Neutrophil (primary cell): ENCODE measurements around the gene PDE8B.

Experiments
- H3K27ac ChIP-seq: fragments of 200-600 bp; sonication (generic); 2 replicates; pipeline ENCODE4 v1.5.1; 2016; ENCODE audit warnings: mild to moderate bottlenecking, moderate library complexity
- H3K27me3 ChIP-seq: fragments of 200-600 bp; sonication (generic); 2 replicates; pipeline ENCODE4 v1.6.0; 2016; ENCODE audit warnings: mild to moderate bottlenecking
- H3K36me3 ChIP-seq: fragments of 200-600 bp; sonication (generic); 2 replicates; pipeline ENCODE4 v1.5.1; 2017
- H3K4me1 ChIP-seq, 2 experiments: fragments of 200-600 bp in 1 of 2; sonication (generic) in 1 of 2; 1 replicate in 1 of 2; 2 replicates in 1 of 2; pipeline versions ENCODE4 v1.5.1 to v1.6.1; 2013 to 2016; ENCODE audit warnings: low read depth in 1 of 2, low read length in 1 of 2, mild to moderate bottlenecking in 1 of 2, moderate library complexity in 1 of 2; ENCODE audit not compliant: control insufficient read depth in 1 of 2, insufficient read depth in 1 of 2
- H3K4me3 ChIP-seq, 2 experiments: fragments of 200-600 bp in 1 of 2; sonication (generic) in 1 of 2; 1 replicate in 1 of 2; 2 replicates in 1 of 2; pipeline ENCODE4 v1.5.1; 2013 to 2016; ENCODE audit warnings: low read depth in 1 of 2, low read length in 1 of 2, mild to moderate bottlenecking in 1 of 2, moderate library complexity in 1 of 2
- H3K9me3 ChIP-seq: fragments of 200-600 bp; sonication (generic); 2 replicates; pipeline ENCODE4 v1.5.1; 2016
- CTCF ChIP-seq: fragments of 200-600 bp; sonication (generic); IDR thresholded peaks from 2 replicates; pipeline ENCODE4 v1.5.1; 2016; ENCODE audit warnings: antibody characterized with exemption

Gene PDE8B

DNA sequence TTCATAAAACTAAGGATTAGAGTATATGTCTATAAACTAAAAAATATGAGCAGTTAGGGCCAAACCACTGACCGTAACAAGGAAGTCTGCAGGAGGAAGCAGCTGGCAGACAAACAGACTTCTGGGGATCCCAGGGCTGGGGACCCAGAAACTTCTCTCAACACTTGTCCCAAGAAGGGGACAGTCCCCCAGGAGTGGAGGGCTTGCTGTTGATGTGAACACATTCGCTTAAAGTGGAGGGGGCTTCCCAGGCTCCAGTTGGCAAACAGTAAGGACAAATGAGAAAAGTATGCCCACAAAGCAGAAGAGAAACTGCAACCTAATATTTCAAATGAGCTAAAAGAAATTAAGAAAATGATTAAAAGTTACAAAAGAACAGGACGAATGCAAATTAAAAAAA, 83.7 kb downstream of the PDE8B start:
- H3K27me3 ChIP-seq = no peaks in the 10 kb centered on the region
- no peaks in the 10 kb centered on the region for H3K4me1 ChIP-seq
- H3K27ac ChIP-seq = no peak overlapping the region
- no peaks in the 10 kb centered on the region for H3K36me3 ChIP-seq
- H3K4me3 ChIP-seq = no peak overlapping the region
- no peak for TF ChIP-seq CTCF
- no peaks in the 10 kb centered on the region for H3K9me3 ChIP-seq

DNA sequence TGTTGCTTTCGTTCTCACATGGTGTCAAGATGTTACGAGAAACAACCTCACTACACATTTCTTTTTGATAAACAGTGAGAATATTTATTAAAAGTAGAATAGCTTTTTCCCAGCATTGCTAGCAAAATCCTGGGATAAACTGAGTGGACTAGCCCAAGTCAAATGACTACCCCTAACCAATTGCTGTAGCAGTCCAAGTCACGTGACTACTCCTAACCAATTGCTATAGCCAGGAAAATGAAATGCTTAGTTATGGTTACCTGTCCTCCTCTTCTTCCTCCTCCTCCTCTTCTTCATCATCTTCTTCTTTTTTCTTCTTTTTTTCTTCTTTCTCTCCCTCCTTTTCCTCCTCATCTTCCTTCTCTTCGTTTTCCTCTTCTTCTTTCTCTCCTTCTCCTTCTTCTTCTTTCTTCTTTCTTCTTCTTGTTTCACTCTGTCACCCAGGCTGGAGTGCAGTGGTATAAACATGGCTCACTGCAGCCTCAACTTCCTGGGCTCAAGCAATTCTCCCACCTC, 85.4 kb downstream of the PDE8B start:
- H3K9me3 ChIP-seq = no peaks in the 10 kb centered on the region
- no peak overlapping the region for H3K27ac ChIP-seq
- TF ChIP-seq CTCF = no peak
- H3K4me3 ChIP-seq = no peak overlapping the region
- no peaks in the 10 kb centered on the region for H3K27me3 ChIP-seq
- no peaks in the 10 kb centered on the region for H3K4me1 ChIP-seq
- no peaks in the 10 kb centered on the region for H3K36me3 ChIP-seq

GRCh38 chr5:77298146-77298545, 87.7 kb downstream of the PDE8B start:
- TF ChIP-seq CTCF = no peak
- no peaks in the 10 kb centered on the region for H3K27me3 ChIP-seq
- no peak overlapping the region for H3K27ac ChIP-seq
- no peaks in the 10 kb centered on the region for H3K9me3 ChIP-seq
- no peaks in the 10 kb centered on the region for H3K4me1 ChIP-seq
- H3K36me3 ChIP-seq = no peaks in the 10 kb centered on the region
- no peak overlapping the region for H3K4me3 ChIP-seq

- Histone ChIP-seq H3K4me1 (no peaks in the 10 kb centered on the region), H3K27me3 (no peaks in the 10 kb centered on the region), H3K36me3 (no peaks in the 10 kb centered on the region), H3K9me3 (no peaks in the 10 kb centered on the region), H3K27ac (no peak overlapping the region), H3K4me3 (no peak overlapping the region)
- TF ChIP-seq CTCF = no peak
Observed at GRCh38 chr5:77300451-77300850, 90.0 kb downstream of the PDE8B start.

DNA sequence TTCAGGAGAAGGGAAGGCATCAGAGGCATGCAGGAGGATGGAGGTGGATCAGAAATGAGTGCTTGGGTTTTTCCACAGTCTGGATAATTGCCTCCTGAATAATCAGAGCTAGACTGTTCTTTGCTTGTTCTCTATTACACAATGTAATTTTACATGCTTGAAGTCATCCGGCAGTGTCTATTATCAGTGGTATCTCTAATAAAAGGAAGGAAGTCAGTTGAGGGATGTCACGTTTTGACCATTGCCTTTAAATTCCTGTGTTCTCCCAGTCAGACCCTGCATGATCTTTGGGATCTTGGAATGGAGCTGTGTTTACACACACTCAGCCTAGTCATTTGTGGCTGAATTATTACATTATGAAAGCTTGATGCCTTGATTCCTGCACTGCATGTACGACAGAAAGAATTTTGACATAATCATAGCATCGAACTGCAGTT, 91.0 kb downstream of the PDE8B start:
- no peaks in the 10 kb centered on the region for H3K27me3 ChIP-seq
- H3K36me3 ChIP-seq = no peaks in the 10 kb centered on the region
- H3K9me3 ChIP-seq = no peaks in the 10 kb centered on the region
- H3K4me1 ChIP-seq = no peaks in the 10 kb centered on the region
- no peak for TF ChIP-seq CTCF
- H3K4me3 ChIP-seq = no peak overlapping the region
- H3K27ac ChIP-seq = no peak overlapping the region

DNA sequence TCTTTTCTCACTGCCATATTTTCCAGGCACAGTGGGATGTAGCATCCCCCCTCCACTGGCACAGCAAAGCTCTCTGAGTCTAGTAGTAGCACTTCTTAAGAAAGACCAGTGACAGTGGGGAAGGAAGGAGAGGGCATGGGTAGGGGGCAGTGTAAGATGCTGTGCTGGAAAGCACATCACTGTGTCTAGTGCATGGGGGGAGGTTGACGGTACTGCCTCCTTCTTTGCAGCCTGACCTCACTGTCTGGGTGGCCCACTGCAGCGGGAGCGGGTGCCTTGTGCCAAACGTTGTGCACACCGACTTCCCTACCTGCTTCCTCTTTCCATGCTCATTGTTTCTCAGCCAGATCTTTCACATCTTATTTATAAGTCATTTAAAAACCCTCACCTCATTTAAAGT, 91.8 kb downstream of the PDE8B start:
- H3K4me3 ChIP-seq = no peak overlapping the region
- H3K27me3 ChIP-seq = no peaks in the 10 kb centered on the region
- H3K27ac ChIP-seq = no peak overlapping the region
- no peaks in the 10 kb centered on the region for H3K9me3 ChIP-seq
- no peaks in the 10 kb centered on the region for H3K4me1 ChIP-seq
- TF ChIP-seq CTCF = no peak
- H3K36me3 ChIP-seq = no peaks in the 10 kb centered on the region
